Spleen (tissue), 7 donors: ENCODE data around the gene RPL26.

Source experiments
- POLR2AphosphoS5 ChIP-seq, 3 donors: sonication (generic); formaldehyde crosslinking; IDR thresholded peaks; one replicate each; pipeline ENCODE4 v1.5.1; 2017; ENCODE audit warnings: antibody characterized with exemption in 3 of 3
- TF ChIP-seq, protein P1 (sequence below), 11 experiments: fragments of 200-600 bp in 7 of 11; fragments of 450-650 bp in 4 of 11; sonication (generic) in 4 of 11; IDR thresholded peaks in 8 of 11; conservative IDR thresholded peaks in 3 of 11; 1 replicate in 7 of 11; 2 replicates in 4 of 11; pipeline versions ENCODE4 v1.4.0 to v1.8.0; 2016 to 2021; ENCODE audit warnings: antibody characterized with exemption in 11 of 11, inconsistent platforms in 4 of 11, mild to moderate bottlenecking in 1 of 11
- donor health status: DM: no; HTN: no; CAD: no; lungs with moderate emphysema.
- donor health status: DM: no; HTN: no; CAD: no.
- donor health status: DM: no; HTN: no; CAD: no.

DNA sequence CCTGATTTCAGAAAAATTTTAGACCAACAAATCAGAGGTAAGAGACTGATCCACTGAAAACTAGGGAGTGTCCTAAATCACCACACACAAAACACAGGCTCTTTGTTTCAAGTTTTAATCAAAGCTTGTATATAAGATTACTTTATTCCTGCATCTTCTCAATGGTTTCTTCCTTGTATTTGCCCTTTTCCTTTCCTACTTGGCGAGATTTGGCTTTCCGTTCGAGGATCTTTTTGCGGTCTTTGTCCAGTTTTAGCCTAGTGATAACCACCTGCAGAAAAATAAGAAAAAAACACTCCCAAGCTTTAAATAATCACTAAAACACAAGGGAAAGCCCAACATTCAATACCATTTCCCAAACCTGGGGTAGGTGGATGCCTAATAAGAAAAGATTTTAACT lies 5.6 kb downstream of the RPL26 start:
- TF ChIP-seq POLR2AphosphoS5 (IDR thresholded peaks at IDR 0.05), result no peak
- TF ChIP-seq, protein P1, sequence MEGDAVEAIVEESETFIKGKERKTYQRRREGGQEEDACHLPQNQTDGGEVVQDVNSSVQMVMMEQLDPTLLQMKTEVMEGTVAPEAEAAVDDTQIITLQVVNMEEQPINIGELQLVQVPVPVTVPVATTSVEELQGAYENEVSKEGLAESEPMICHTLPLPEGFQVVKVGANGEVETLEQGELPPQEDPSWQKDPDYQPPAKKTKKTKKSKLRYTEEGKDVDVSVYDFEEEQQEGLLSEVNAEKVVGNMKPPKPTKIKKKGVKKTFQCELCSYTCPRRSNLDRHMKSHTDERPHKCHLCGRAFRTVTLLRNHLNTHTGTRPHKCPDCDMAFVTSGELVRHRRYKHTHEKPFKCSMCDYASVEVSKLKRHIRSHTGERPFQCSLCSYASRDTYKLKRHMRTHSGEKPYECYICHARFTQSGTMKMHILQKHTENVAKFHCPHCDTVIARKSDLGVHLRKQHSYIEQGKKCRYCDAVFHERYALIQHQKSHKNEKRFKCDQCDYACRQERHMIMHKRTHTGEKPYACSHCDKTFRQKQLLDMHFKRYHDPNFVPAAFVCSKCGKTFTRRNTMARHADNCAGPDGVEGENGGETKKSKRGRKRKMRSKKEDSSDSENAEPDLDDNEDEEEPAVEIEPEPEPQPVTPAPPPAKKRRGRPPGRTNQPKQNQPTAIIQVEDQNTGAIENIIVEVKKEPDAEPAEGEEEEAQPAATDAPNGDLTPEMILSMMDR (IDR thresholded peaks at IDR 0.05 in 8 of 11, conservative IDR thresholded peaks at IDR 0.05 in 3 of 11), result no peak
